GM23248 (cell line): Measurements from ENCODE around the gene AKR1D1. TPM values are rescaled to one million over a fixed set of nuclear protein-coding genes. Genes with fewer than 3 reads are reported as not detected.

Source experiments
- DNase-seq: peaks from one replicate; pipeline ENCODE4 v3.0.0-alpha.2; 2015
- H2AFZ ChIP-seq: fragments of 200-600 bp; sonication (generic); 2 replicates; pipeline ENCODE4 v1.6.1; 2016; ENCODE audit warnings: antibody characterized with exemption
- H3F3A ChIP-seq: fragments of 200-600 bp; sonication (generic); 2 replicates; pipeline ENCODE4 v1.6.1; 2016; ENCODE audit warnings: mild to moderate bottlenecking, antibody characterized with exemption, mixed run types; ENCODE audit not compliant: insufficient read depth
- H3K27ac ChIP-seq: fragments of 200-600 bp; sonication (generic); 2 replicates; pipeline ENCODE4 v1.5.1; 2016; ENCODE audit warnings: mild to moderate bottlenecking
- H3K27me3 ChIP-seq: fragments of 200-600 bp; sonication (generic); replicated peaks from 2 replicates; pipeline ENCODE4 v1.6.1; 2016; ENCODE audit warnings: mild to moderate bottlenecking; ENCODE audit not compliant: insufficient read depth
- H3K36me3 ChIP-seq: fragments of 200-600 bp; sonication (generic); 2 replicates; pipeline ENCODE4 v1.6.1; 2016; ENCODE audit warnings: low read depth, mild to moderate bottlenecking
- H3K4me1 ChIP-seq: fragments of 200-600 bp; sonication (generic); 2 replicates; pipeline ENCODE4 v1.6.1; 2016; ENCODE audit warnings: mild to moderate bottlenecking; ENCODE audit not compliant: insufficient read depth
- H3K4me2 ChIP-seq: fragments of 200-600 bp; sonication (generic); one replicate; pipeline ENCODE4 v1.6.1; 2016; ENCODE audit warnings: mild to moderate bottlenecking; ENCODE audit not compliant: unreplicated experiment
- H3K4me3 ChIP-seq: fragments of 200-600 bp; sonication (generic); 2 replicates; pipeline ENCODE4 v1.5.1; 2016; ENCODE audit warnings: mild to moderate bottlenecking
- H3K79me2 ChIP-seq: fragments of 200-600 bp; sonication (generic); 2 replicates; pipeline ENCODE4 v1.6.1; 2016; ENCODE audit warnings: mild to moderate bottlenecking; ENCODE audit not compliant: insufficient read depth
- H3K9ac ChIP-seq: fragments of 200-600 bp; sonication (generic); 2 replicates; pipeline ENCODE4 v1.6.1; 2016; ENCODE audit warnings: mild to moderate bottlenecking
- H3K9me2 ChIP-seq: fragments of 200-600 bp; sonication (generic); 2 replicates; pipeline ENCODE4 v1.6.1; 2016; ENCODE audit warnings: mixed run types, mild to moderate bottlenecking, moderate library complexity; ENCODE audit not compliant: insufficient read depth
- H3K9me3 ChIP-seq: fragments of 200-600 bp; sonication (generic); one replicate; pipeline ENCODE4 v1.6.1; 2017; ENCODE audit warnings: low read depth
- H4K20me1 ChIP-seq: fragments of 200-600 bp; sonication (generic); 2 replicates; pipeline ENCODE4 v1.6.0; 2016; ENCODE audit not compliant: insufficient read depth
- EZH2 ChIP-seq: fragments of 200-600 bp; sonication (generic); IDR thresholded peaks from 2 replicates; pipeline ENCODE4 v1.6.1; 2018; ENCODE audit warnings: antibody characterized with exemption, mild to moderate bottlenecking; ENCODE audit not compliant: insufficient read depth, poor library complexity, severe bottlenecking
- EZH2phosphoT487 ChIP-seq: fragments of 200-600 bp; sonication (generic); IDR thresholded peaks from 2 replicates; pipeline ENCODE4 v1.6.1; 2018; ENCODE audit warnings: antibody characterized with exemption, moderate library complexity, mild to moderate bottlenecking, low read depth; ENCODE audit not compliant: insufficient read depth
- whole genome bisulfite sequencing, 2 experiments: methylation state at CpG; one replicate each; pipeline ENCODE4 v1.1.6; 2015 to 2017; ENCODE audit warnings: low lambda C conversion rate in 2 of 2, low coverage in 1 of 2; ENCODE audit errors: missing lambda C conversion rate in 2 of 2; 5-methylcytosine and 5-hydroxymethylcytosine counted together
- in situ Hi-C: fragments of 300-500 bp; cut with MboI; formaldehyde crosslinking; loops from 2 replicates; pipeline ENCODE4 v1.15.0; 2020
- polyA plus RNA-seq: library from polyadenylated mRNA; unstranded; fragments of >200 nt; fragmentation: Nextera tagmentation; extraction: Ambion mirVana; gene quantifications from 2 replicates; pipeline ENCODE4 v1.2.1, GENCODE V29; 2016
- total RNA-seq: library from RNA; depleted of rRNA; stranded (reverse); fragments of >200 nt; shearing (Covaris generic); gene quantifications from 2 replicates; pipeline ENCODE4 v1.2.3, GENCODE V29; 2014

Gene AKR1D1
- total and polyA plus RNA-seq, 2 experiments from 2014 or later, result not detected

DNA sequence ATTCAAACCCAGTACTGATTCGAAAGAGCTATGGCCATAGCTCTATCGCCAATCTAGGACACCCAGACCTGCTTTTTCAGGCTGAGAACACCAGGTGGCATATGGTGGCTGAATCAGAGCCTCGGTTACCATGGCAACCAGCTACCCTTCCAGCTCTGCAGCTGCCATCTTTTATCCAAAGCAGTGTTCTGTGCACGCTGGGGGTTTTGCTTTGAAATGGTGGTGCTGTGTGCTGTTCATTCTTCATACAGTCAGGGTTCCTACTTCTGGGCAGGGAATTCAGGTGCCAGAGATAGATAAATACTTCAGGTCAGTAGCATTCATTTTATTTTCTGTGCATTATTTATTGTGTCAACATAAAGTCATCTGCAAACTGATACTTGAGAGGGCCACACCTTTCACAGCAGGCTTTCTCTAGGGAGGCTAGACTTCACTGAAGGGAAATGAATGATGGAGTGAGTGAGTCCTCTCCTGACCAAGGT lies 85.4 kb downstream of the AKR1D1 start:
- TF ChIP-seq EZH2phosphoT487 (no peak), EZH2 (no peak)
- Histone ChIP-seq H2AFZ (peak overlapping the region; percentile 56), H3K9ac (no peak overlapping the region), H3K4me1 (no peaks in the 10 kb centered on the region), H3K4me2 (no peak overlapping the region), H3K9me3 (no peaks in the 10 kb centered on the region), H3F3A (no peaks in the 10 kb centered on the region), H3K4me3 (no peak overlapping the region), H3K79me2 (no peaks in the 10 kb centered on the region), H4K20me1 (no peaks in the 10 kb centered on the region), H3K27ac (no peak overlapping the region), H3K9me2 (no peaks in the 10 kb centered on the region), H3K36me3 (no peaks in the 10 kb centered on the region), H3K27me3 (no peaks in the 10 kb centered on the region)
- in situ Hi-C loops, result loop anchor here (25.0 kb wide), 1 partner anchor 576 kb away; no protein-coding TSS in a partner anchor
- DNase-seq, result peak; percentile 94
- WGBS, 2 experiments, result 0 to 3% methylated on average over 4 of the region's 4 CpGs

DNA sequence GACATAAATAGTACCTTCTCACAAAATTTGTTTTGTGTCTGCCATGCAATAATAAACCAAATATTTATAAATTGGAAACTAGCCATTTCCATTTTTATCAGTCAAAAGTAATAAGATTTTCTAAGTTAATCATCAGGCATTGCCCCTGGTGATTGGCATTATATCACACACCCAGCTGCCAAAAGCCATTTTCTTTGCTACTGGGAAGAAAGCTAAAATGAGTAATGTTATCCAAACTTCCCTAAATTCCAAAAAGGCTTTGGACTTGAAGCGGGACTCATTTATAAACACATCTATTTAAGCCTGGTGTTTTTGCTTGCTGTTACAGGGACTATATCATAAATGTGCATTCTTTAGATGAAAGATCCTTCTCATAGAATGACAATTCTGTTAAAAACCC lies 86.0 kb downstream of the AKR1D1 start:
- Histone ChIP-seq H4K20me1 (no peaks in the 10 kb centered on the region), H3F3A (no peaks in the 10 kb centered on the region), H3K4me1 (no peaks in the 10 kb centered on the region), H3K4me2 (no peak overlapping the region), H3K79me2 (no peaks in the 10 kb centered on the region), H3K27ac (no peak overlapping the region), H3K36me3 (no peaks in the 10 kb centered on the region), H2AFZ (peak overlapping the region; percentile 56), H3K27me3 (no peaks in the 10 kb centered on the region), H3K9me3 (no peaks in the 10 kb centered on the region), H3K9ac (no peak overlapping the region), H3K4me3 (no peak overlapping the region), H3K9me2 (no peaks in the 10 kb centered on the region)
- in situ Hi-C loops, result loop anchor here (25.0 kb wide), 1 partner anchor 575 kb away; no protein-coding TSS in a partner anchor
- TF ChIP-seq EZH2 (no peak), EZH2phosphoT487 (no peak)
- WGBS, 2 experiments, result 29 to 33% methylated on average over 1 of the region's 1 CpG
- no peak for DNase-seq

DNA sequence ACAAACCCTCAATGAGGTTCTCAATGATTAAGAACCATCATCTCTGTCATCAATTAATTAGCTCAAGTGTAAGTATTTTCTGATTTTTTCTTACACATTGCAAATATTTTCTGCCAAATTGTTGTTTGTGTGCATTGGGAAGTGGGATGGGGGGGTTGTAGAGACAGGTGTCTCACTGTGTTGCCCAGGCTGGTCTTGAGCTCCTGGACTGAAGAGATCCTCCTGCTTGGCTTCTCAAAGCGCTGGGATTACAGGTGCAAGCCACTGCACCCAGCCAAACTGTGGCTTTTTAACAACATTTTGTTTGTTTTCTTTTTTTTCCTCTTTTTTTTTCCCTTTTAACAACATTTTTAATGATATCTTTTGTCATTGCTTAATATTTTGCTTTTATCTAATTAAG lies 87.5 kb downstream of the AKR1D1 start:
- no peak for DNase-seq
- H3K9ac ChIP-seq, result no peak overlapping the region
- no peaks in the 10 kb centered on the region for H4K20me1 ChIP-seq
- no peaks in the 10 kb centered on the region for H3K9me2 ChIP-seq
- no peaks in the 10 kb centered on the region for H3F3A ChIP-seq
- H3K4me2 ChIP-seq, result no peak overlapping the region
- H3K27ac ChIP-seq, result no peak overlapping the region
- H3K9me3 ChIP-seq, result no peaks in the 10 kb centered on the region
- H3K79me2 ChIP-seq, result no peaks in the 10 kb centered on the region
- no peak overlapping the region for H2AFZ ChIP-seq
- H3K4me1 ChIP-seq, result no peaks in the 10 kb centered on the region
- no peaks in the 10 kb centered on the region for H3K27me3 ChIP-seq
- in situ Hi-C loops, result loop anchor here (25.0 kb wide), 1 partner anchor 574 kb away; no protein-coding TSS in a partner anchor
- WGBS, 2 experiments, result 9 to 17% methylated on average over 1 of the region's 1 CpG
- no peaks in the 10 kb centered on the region for H3K36me3 ChIP-seq
- no peak for TF ChIP-seq EZH2phosphoT487
- no peak for TF ChIP-seq EZH2
- no peak overlapping the region for H3K4me3 ChIP-seq

DNA sequence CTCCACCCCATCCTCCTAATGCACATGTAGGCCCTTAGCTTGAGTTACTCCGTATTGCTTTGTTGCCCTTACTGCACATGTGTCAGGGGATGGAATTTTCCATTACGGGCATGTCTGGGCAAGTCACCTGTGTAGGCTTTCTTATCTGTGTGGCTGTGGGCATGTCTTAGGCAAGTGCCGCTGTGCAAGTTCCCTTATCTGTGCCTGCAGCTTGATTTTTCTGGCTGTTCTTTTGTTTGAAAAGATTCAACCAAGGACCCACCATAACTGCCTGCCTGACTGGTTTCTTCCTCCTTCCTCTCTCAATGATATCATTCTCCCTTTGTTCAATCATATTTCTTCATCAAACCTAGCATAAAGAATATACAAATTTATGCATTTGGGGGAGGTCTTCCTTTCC lies 88.5 kb downstream of the AKR1D1 start:
- in situ Hi-C loops, result loop anchor here (25.0 kb wide), 1 partner anchor 572 kb away; no protein-coding TSS in a partner anchor
- no peak for DNase-seq
- Histone ChIP-seq H3F3A (no peaks in the 10 kb centered on the region), H3K4me3 (no peak overlapping the region), H3K36me3 (no peaks in the 10 kb centered on the region), H3K79me2 (no peaks in the 10 kb centered on the region), H3K9me3 (no peaks in the 10 kb centered on the region), H3K9ac (no peak overlapping the region), H4K20me1 (no peaks in the 10 kb centered on the region), H3K27me3 (no peaks in the 10 kb centered on the region), H3K4me1 (no peaks in the 10 kb centered on the region), H3K4me2 (no peak overlapping the region), H3K9me2 (no peaks in the 10 kb centered on the region), H3K27ac (no peak overlapping the region), H2AFZ (no peak overlapping the region)
- TF ChIP-seq EZH2, result no peak
- no peak for TF ChIP-seq EZH2phosphoT487
- WGBS, 2 experiments, result 25 to 27% methylated on average over 3 of the region's 3 CpGs
